ENCODE data around the gene KCNK5.

The KCNK5 gene

GRCh38 chr6:39166189-39166911 lies 62.9 kb downstream of the KCNK5 start:
- peak; percentile 10 for DNase-seq (ENCODE audit: low read depth)
- TF ChIP-seq CTCF (IDR thresholded peaks at IDR 0.05; ENCODE audit: low read depth, low read length, missing control alignments), result peak; percentile 94
- H3K4me3 ChIP-seq (ENCODE audit: low read depth, low read length), result no peak overlapping the region

GRCh38 chr6:39157511-39157910 lies 71.8 kb downstream of the KCNK5 start:
- TF ChIP-seq CTCF (IDR thresholded peaks at IDR 0.05; ENCODE audit: low read depth, low read length, missing control alignments), result no peak
- DNase-seq (ENCODE audit: low read depth), result no peak
- H3K4me3 ChIP-seq (ENCODE audit: low read depth, low read length), result no peak overlapping the region

GRCh38 chr6:39156801-39157200 lies 72.5 kb downstream of the KCNK5 start:
- no peak overlapping the region for H3K4me3 ChIP-seq (ENCODE audit: low read depth, low read length)
- no peak for TF ChIP-seq CTCF (IDR thresholded peaks at IDR 0.05; ENCODE audit: low read depth, low read length, missing control alignments)
- no peak for DNase-seq (ENCODE audit: low read depth)

GRCh38 chr6:39154705-39155104 lies 74.6 kb downstream of the KCNK5 start:
- no peak overlapping the region for H3K4me3 ChIP-seq (ENCODE audit: low read depth, low read length)
- no peak for TF ChIP-seq CTCF (IDR thresholded peaks at IDR 0.05; ENCODE audit: low read depth, low read length, missing control alignments)
- no peak for DNase-seq (ENCODE audit: low read depth)

GRCh38 chr6:39153766-39154397 lies 75.4 kb downstream of the KCNK5 start:
- H3K4me3 ChIP-seq (ENCODE audit: low read depth, low read length), result no peak overlapping the region
- no peak for TF ChIP-seq CTCF (IDR thresholded peaks at IDR 0.05; ENCODE audit: low read depth, low read length, missing control alignments)
- no peak for DNase-seq (ENCODE audit: low read depth)

GRCh38 chr6:39152262-39152661 lies 77.0 kb downstream of the KCNK5 start:
- DNase-seq (ENCODE audit: low read depth), result no peak
- no peak for TF ChIP-seq CTCF (IDR thresholded peaks at IDR 0.05; ENCODE audit: low read depth, low read length, missing control alignments)
- no peak overlapping the region for H3K4me3 ChIP-seq (ENCODE audit: low read depth, low read length)

- TF ChIP-seq CTCF (IDR thresholded peaks at IDR 0.05; ENCODE audit: low read depth, low read length, missing control alignments), result no peak
- no peak for DNase-seq (ENCODE audit: low read depth)
- no peak overlapping the region for H3K4me3 ChIP-seq (ENCODE audit: low read depth, low read length)
Observed at GRCh38 chr6:39151211-39151610, 78.1 kb downstream of the KCNK5 start.

Data from GM12864 (cell line).